H9 (cell line): Measurements from ENCODE around the gene RAB27A. TPM values are rescaled to one million over a fixed set of nuclear protein-coding genes. Genes with fewer than 3 reads are reported as not detected.

Source experiments
- DNase-seq: peaks from one replicate; pipeline ENCODE4 v3.0.0-alpha.2; 2017
- H2AFZ ChIP-seq: one replicate; pipeline ENCODE4 v1.6.1; 2013; ENCODE audit warnings: mild to moderate bottlenecking, low read length, control low read depth, moderate library complexity
- H2AK5ac ChIP-seq: 2 replicates; pipeline ENCODE4 v1.6.1; 2013; ENCODE audit warnings: low read length, control low read depth, mixed read lengths; ENCODE audit not compliant: insufficient read length
- H2BK120ac ChIP-seq: one replicate; pipeline ENCODE4 v1.6.1; 2013; ENCODE audit warnings: low read depth, mild to moderate bottlenecking, low read length, control low read depth, inconsistent platforms; ENCODE audit not compliant: poor library complexity, severe bottlenecking
- H2BK12ac ChIP-seq: 2 replicates; pipeline ENCODE4 v1.6.1; 2013; ENCODE audit warnings: low read length, control low read depth, mixed read lengths, low read depth; ENCODE audit not compliant: insufficient read length
- H2BK15ac ChIP-seq: 2 replicates; pipeline ENCODE4 v1.6.1; 2013; ENCODE audit warnings: low read depth, low read length, control low read depth
- H2BK20ac ChIP-seq: one replicate; pipeline ENCODE4 v1.6.1; 2013; ENCODE audit warnings: low read depth, mild to moderate bottlenecking, low read length, control low read depth, inconsistent platforms; ENCODE audit not compliant: poor library complexity, severe bottlenecking
- H2BK5ac ChIP-seq: 2 replicates; pipeline ENCODE4 v1.6.1; 2013; ENCODE audit warnings: low read length, control low read depth, mixed read lengths; ENCODE audit not compliant: insufficient read length
- H3K14ac ChIP-seq: 2 replicates; pipeline ENCODE4 v1.6.1; 2013; ENCODE audit warnings: low read length, control low read depth; ENCODE audit not compliant: insufficient read depth
- H3K18ac ChIP-seq: 2 replicates; pipeline ENCODE4 v1.6.1; 2013; ENCODE audit warnings: low read depth, mild to moderate bottlenecking, mixed read lengths, low read length, control low read depth; ENCODE audit not compliant: insufficient read length
- H3K23ac ChIP-seq: 2 replicates; pipeline ENCODE4 v1.6.1; 2013; ENCODE audit warnings: low read length, control low read depth, mixed read lengths, low read depth; ENCODE audit not compliant: insufficient read length
- H3K23me2 ChIP-seq: 2 replicates; pipeline ENCODE4 v1.6.1; 2013; ENCODE audit warnings: low read depth, mild to moderate bottlenecking, mixed read lengths, low read length, control low read depth; ENCODE audit not compliant: insufficient read length, poor library complexity, severe bottlenecking
- H3K27ac ChIP-seq: 2 replicates; pipeline ENCODE4 v1.5.1; 2013; ENCODE audit warnings: low read length, control low read depth, mixed read lengths, low read depth; ENCODE audit not compliant: insufficient read length
- H3K27me3 ChIP-seq: 2 replicates; pipeline ENCODE4 v1.6.1; 2013; ENCODE audit warnings: low read length, control low read depth, inconsistent platforms; ENCODE audit not compliant: insufficient read depth
- H3K4ac ChIP-seq: 2 replicates; pipeline ENCODE4 v1.6.1; 2013; ENCODE audit warnings: low read depth, mild to moderate bottlenecking, control low read depth, inconsistent platforms, low read length, moderate library complexity
- H3K4me1 ChIP-seq: 2 replicates; pipeline ENCODE4 v1.6.1; 2013; ENCODE audit warnings: low read length, control low read depth, inconsistent platforms; ENCODE audit not compliant: insufficient read depth
- H3K4me2 ChIP-seq: 2 replicates; pipeline ENCODE4 v1.6.1; 2013; ENCODE audit warnings: low read length, control low read depth, mixed read lengths; ENCODE audit not compliant: insufficient read length, insufficient read depth
- H3K56ac ChIP-seq: 2 replicates; pipeline ENCODE4 v1.6.1; 2013; ENCODE audit warnings: low read depth, mild to moderate bottlenecking, mixed read lengths, low read length, control low read depth; ENCODE audit not compliant: insufficient read length
- H3K79me1 ChIP-seq: 2 replicates; pipeline ENCODE4 v1.6.1; 2013; ENCODE audit warnings: low read depth, mild to moderate bottlenecking, moderate library complexity, low read length, control low read depth, inconsistent platforms; ENCODE audit not compliant: insufficient read depth, poor library complexity, severe bottlenecking
- H3K79me2 ChIP-seq: 2 replicates; pipeline ENCODE4 v1.6.1; 2013; ENCODE audit warnings: low read length, control low read depth, inconsistent platforms; ENCODE audit not compliant: insufficient read depth
- H3K9ac ChIP-seq: 2 replicates; pipeline ENCODE4 v1.6.1; 2013; ENCODE audit warnings: low read length, control low read depth, mixed read lengths; ENCODE audit not compliant: insufficient read length; ENCODE audit errors: extremely low read depth
- H3K9me3 ChIP-seq: one replicate; pipeline ENCODE4 v1.6.1; 2013; ENCODE audit warnings: low read depth, low read length, inconsistent platforms; ENCODE audit not compliant: control insufficient read depth
- H3T11ph ChIP-seq: one replicate; pipeline ENCODE4 v1.6.1; 2013; ENCODE audit warnings: mild to moderate bottlenecking, low read length, control low read depth, inconsistent platforms
- H4K20me1 ChIP-seq: one replicate; pipeline ENCODE4 v1.6.1; 2013; ENCODE audit not compliant: control insufficient read depth, insufficient read length, insufficient read depth
- H4K5ac ChIP-seq: 2 replicates; pipeline ENCODE4 v1.6.1; 2013; ENCODE audit warnings: low read depth, mild to moderate bottlenecking, mixed read lengths, low read length, control low read depth; ENCODE audit not compliant: insufficient read length
- H4K8ac ChIP-seq: replicated peaks from 2 replicates; pipeline ENCODE4 v1.6.1; 2013; ENCODE audit warnings: low read length, control low read depth, mixed read lengths, low read depth; ENCODE audit not compliant: insufficient read length
- H4K91ac ChIP-seq: 2 replicates; pipeline ENCODE4 v1.6.1; 2013; ENCODE audit warnings: low read depth, mild to moderate bottlenecking, moderate library complexity, mixed read lengths, low read length, control low read depth; ENCODE audit not compliant: insufficient read length
- H3K27ac Mint-ChIP-seq, 3 experiments: 2 replicates in 2 of 3; 3 replicates in 1 of 3; pipeline ENCODE4 v1.8.0; 2020 to 2021; ENCODE audit warnings: mixed read lengths in 3 of 3, mild to moderate bottlenecking in 1 of 3, moderate library complexity in 1 of 3
- H3K27me3 Mint-ChIP-seq: 2 replicates; pipeline ENCODE4 v1.8.0; 2021; ENCODE audit warnings: low read depth, mild to moderate bottlenecking, moderate library complexity, mixed read lengths
- H3K36me3 Mint-ChIP-seq, 3 experiments: 2 replicates in 2 of 3; 3 replicates in 1 of 3; pipeline ENCODE4 v1.8.0; 2020 to 2021; ENCODE audit warnings: low read depth in 3 of 3, mixed read lengths in 3 of 3; ENCODE audit not compliant: insufficient read depth in 1 of 3
- H3K4me1 Mint-ChIP-seq, 2 experiments: 2 replicates each; pipeline ENCODE4 v1.8.0; 2020; ENCODE audit warnings: mixed read lengths in 2 of 2
- H3K4me3 Mint-ChIP-seq, 2 experiments: 2 replicates in 1 of 2; 3 replicates in 1 of 2; pipeline ENCODE4 v1.8.0; 2020 to 2021; ENCODE audit warnings: mild to moderate bottlenecking in 2 of 2, mixed read lengths in 2 of 2, moderate library complexity in 1 of 2
- H3K9me3 Mint-ChIP-seq, 2 experiments: 2 replicates in 1 of 2; 3 replicates in 1 of 2; pipeline ENCODE4 v1.8.0; 2020; ENCODE audit warnings: mild to moderate bottlenecking in 2 of 2, mixed read lengths in 2 of 2, moderate library complexity in 1 of 2
- CTCF ChIP-seq: fragments of 200-600 bp; sonication (generic); conservative IDR thresholded peaks from 3 replicates; pipeline ENCODE4 v1.8.0; 2021; ENCODE audit warnings: antibody characterized with exemption, mild to moderate bottlenecking
- WGBS: extraction: QIAGEN DNeasy Blood & Tissue Kit; methylation state at CpG from one replicate; pipeline ENCODE4 v1.1.7; 2013; ENCODE audit warnings: missing lambda C conversion rate, low lambda C conversion rate, mixed read lengths; ENCODE audit not compliant: insufficient read length; ENCODE audit errors: extremely low coverage; 5-methylcytosine and 5-hydroxymethylcytosine counted together
- total RNA-seq: library from RNA; stranded (reverse); gene quantifications from 2 replicates; pipeline ENCODE4 v1.2.1, GENCODE V29; 2021

Gene RAB27A
- total RNA-seq, 1 experiment from 2014 or later = 6.8 TPM

GRCh38 chr15:55266547-55266946 is 23.1 kb downstream of the RAB27A start:
- Mint-ChIP-seq H3K4me3 (no peak overlapping the region), H3K27ac (no peak overlapping the region), H3K27me3 (no peaks in the 10 kb centered on the region; the same call in 1 of the 2 replicates), H3K9me3 (no peaks in the 10 kb centered on the region), H3K36me3 (no peaks in the 10 kb centered on the region), H3K4me1 (no peaks in the 10 kb centered on the region)
- Histone ChIP-seq H4K8ac (no peak overlapping the region), H3K27ac (no peak overlapping the region), H2BK20ac (no peak overlapping the region), H3K4me1 (no peaks in the 10 kb centered on the region), H2BK120ac (no peak overlapping the region), H3T11ph (no peak overlapping the region), H2BK15ac (no peak overlapping the region), H3K14ac (no peak overlapping the region), H3K9me3 (no peaks in the 10 kb centered on the region), H3K23me2 (no peaks in the 10 kb centered on the region), H4K5ac (no peak overlapping the region), H3K27me3 (no peaks in the 10 kb centered on the region), H3K23ac (no peak overlapping the region), H3K79me2 (no peaks in the 10 kb centered on the region), H4K20me1 (no peaks in the 10 kb centered on the region), H3K18ac (no peak overlapping the region), H2BK5ac (no peak overlapping the region), H3K79me1 (no peaks in the 10 kb centered on the region), H3K4me2 (no peak overlapping the region), H3K4ac (no peak overlapping the region), H3K56ac (no peak overlapping the region), H2AFZ (no peak overlapping the region), H3K9ac (no peak overlapping the region), H2BK12ac (no peak overlapping the region), H4K91ac (no peak overlapping the region), H2AK5ac (no peak overlapping the region)
- no CpG with 5 or more reads among the region's 2 CpGs for WGBS
- no peak for DNase-seq
- TF ChIP-seq CTCF = no peak
